RKO (cell line): ENCODE data around the gene KANK2.

ENCODE experiments used
- DNase-seq: peaks from one replicate; pipeline ENCODE4 v3.0.0-alpha.2; 2016; ENCODE audit warnings: low spot score

Gene KANK2

GRCh38 chr19:11225815-11226214 is 28.5 kb upstream of the KANK2 start:
- DNase-seq: no peak

DNA sequence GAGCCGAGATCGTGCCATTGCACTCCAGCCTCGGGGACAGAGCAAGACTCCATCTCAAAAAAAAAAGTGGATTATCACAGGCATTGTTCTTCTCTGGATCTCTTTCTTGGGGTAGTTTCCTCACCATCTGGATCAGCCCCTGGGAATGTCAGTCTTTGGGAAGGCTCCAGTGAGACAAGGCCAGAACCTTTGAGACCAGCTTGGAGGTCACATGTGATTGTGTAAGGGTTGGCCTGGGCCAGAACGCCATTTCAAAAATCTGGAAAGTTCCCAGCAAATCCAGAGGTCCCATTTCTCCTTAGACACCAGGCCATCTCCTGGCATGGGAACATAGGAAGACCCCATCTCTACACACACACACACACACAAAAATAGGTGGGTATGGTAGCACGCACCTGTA is 27.8 kb upstream of the KANK2 start:
- no peak for DNase-seq

DNA sequence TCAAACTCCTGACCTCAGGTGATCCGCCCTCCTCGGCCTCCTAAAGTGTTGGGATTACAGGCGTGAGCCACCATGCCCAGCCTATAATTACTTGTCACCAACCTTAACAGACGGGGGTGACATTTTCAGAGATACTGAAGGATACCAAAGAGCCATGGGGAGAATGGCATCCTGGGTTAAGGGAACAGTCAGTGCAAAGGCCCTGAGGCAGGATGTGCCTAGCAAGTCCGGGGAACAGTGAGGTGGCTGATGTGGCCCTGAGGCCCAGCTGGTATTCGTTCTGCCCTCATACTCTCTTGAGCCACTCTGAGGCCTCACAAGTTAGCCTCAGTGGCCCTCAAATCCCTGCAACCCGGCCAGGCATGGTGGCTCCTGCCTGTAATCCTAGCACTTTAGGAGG is 27.1 kb upstream of the KANK2 start:
- DNase-seq: no peak

DNA sequence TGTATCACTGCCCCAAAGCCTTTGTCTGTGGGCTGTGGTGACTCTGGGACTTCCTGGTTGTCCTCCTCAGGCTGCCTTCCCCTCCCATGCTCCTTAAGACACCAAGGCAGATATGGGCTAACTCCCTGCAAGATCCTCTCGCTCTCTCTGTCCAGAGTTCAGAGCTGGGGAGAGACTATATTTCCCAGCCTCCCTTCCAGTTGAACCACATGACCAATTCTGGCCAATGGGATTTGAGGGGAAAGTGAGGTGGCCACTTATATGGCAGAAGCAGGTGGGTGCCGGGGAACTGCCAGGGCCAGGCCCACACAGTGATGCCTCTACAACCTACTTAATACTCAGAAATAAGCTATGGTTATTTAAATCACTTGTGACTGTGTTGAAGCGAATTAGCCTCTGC is 25.9 kb upstream of the KANK2 start:
- DNase-seq: no peak

DNA sequence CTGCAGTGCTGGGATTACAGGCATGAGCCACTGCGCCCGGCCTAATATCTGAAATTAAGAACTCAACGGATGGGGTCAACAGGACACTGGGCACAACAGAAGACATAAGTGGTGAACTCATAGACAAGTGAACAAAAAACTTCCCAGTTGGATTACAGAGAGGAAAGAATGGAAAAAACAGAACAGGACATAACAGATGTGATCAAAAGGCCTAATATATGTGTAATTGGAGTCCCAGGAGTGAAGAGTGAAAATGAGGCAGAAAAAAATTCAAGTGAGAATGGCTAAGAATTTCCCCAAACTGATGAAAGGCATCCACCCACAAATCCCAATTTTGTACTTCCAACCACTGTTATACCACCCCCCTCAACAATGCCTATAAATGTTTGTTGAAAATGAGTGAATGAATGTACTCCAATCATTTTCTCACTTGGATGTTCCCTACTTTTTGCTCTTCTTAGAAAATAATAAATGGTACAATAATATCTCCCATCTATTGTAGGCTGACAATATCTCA is 23.8 kb upstream of the KANK2 start:
- DNase-seq: no peak

DNA sequence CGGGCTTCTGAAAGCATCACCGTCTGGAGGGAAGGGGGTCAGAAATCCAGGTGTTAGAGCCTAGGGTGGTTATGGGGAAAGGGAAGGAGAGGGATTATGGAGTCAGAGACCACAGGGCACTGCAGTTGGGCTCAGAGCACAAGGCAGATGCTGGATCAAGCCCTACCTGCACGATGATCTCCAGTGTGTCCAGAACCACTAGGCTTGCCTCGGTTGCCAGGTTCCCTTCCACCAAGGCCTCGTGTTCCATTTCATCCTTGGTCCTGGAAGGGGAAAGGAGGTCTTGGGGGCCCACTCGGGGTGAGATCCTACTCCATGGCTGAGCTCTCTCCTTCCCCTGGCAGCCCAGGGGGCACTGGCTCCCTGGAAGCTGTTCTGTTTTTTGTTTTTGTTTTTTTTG is 17.0 kb upstream of the KANK2 start:
- DNase-seq: no peak

- no peak for DNase-seq
Measured at GRCh38 chr19:11210656-11210928, 13.2 kb upstream of the KANK2 start.

GRCh38 chr19:11209839-11210655 is 12.7 kb upstream of the KANK2 start:
- DNase-seq: no peak

GRCh38 chr19:11208561-11209471 is 11.5 kb upstream of the KANK2 start:
- no peak for DNase-seq

DNA sequence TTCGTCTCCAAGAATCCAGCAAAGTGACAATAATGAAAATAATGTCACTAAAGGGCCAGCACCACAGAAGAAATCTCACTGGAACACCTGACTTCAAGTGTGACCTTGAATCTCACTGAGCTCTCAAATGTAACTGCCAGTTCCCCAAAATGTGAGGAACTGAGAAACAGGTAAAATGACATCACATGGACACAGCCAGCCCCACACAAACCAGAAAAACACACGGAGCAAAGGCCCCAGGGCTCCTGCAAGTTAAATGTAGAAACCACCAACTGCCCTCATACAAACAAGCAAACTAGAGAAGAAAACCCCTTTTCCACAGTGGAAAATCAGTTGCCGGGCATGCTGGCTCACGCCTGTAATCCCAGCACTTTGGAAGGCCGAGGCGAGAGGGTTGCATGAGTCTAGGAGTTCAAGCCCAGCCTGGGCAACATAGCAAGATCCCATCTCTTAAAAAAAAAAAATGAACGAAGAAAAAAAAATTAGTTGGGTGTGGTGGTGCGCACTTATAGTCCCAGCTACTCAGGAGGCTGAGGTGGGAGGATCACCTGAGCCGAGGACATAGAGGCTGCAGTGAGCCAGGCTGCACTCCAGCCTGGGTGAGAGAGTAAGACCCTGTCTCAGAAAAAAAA is 8.7 kb upstream of the KANK2 start:
- no peak for DNase-seq

- DNase-seq: no peak
Measured at GRCh38 chr19:11204943-11205349, 7.6 kb upstream of the KANK2 start.

DNA sequence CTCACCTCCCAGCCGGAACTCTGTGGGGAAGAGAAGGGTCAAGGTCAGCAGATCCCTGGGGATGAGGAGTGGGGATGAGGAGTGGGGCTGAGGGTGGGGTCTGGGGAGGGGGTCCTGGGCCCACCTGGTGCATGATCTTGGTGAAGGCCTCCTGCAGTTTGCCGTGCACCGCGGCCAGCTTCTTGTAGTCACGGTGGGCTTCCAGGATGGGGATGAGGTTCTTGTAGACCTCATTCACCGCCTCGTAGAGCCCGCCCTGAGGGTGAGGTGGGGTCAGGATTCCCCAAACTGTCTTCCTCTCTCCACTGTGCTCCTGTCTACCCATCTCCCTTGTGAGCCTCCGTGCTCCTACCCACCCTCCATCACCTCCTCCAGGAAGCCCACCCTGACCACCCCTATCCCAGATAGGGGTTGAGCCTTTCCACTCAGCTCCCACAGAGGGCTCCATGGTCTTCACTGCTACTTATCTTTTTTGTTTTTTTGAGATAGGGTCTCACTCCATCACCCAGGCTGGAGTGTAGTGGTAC is 6.8 kb upstream of the KANK2 start:
- DNase-seq: no peak

DNA sequence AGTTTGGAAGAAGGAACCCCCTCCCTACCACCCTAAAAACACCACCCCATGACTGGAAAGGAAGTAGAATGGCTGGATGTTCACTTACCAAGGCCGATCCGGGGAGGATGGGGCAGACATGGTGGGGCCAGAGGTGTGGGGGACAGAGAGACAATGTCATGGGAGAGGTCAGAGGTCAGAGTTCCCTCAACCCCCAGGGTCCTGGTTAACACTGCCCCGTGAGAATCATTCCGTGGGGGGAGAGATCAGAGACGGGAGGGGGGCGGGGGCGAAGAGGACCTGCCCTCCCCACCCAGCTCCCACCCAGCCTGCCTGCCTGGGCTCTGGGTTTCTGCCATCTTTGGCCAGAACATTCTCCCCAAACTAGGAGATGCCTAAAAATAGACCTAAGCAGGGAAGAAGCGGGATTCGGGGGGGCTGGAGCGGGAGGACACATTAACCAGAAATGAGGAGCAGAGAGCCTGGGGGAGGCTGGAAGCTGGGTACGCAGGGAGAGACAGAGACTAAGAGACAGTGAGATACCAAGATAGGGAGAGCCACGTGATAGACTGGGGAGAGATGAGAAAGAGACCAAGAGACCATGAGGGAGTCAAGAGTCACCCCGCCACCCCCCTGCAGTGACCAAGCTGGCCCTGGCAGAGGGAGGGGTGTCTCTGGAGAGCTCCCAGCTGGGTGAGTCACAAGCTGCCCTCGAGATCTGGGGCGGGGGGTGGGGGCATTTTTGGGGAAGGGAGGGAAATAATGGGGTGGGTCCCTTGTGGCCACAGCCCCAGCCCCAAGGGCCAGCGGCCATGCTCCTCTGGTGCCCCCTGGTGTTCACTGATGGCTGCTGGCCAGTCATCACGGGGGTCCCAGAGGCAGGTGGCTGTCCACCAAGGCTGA is 6.1 kb upstream of the KANK2 start:
- peak; percentile 47 for DNase-seq

DNA sequence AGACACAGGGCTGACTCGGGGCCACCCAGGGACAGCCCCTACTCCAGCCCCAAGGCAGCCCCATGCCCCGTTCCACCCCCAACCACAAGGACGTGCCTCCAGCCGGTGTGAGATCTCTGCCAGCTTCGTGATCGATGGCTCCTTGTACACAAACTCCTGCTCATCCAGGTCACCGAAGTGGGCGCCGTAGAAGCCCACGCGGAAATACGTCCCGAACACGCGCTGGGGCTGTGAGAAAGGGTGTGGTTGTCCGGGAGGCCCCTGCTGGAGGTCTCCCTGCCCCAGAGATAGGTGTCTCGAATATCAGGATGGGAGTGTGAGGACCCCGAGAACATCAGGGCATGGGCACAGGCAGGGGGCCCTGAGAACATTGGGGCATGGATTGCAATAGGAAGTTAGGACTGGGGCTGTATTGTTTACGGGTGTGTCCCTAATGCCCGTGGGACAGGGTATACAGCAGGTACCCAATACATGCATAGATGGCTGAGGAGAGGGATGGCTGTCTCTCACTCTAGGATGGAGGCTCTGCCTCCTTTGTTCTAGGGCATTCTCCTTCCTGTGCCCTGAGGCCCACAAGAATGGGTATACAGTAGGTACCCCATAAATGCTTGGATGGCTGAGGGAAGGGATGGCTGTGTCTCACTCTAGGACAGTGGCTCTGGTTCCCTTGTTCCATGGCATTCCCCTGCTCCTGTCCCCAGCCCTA is 5.3 kb upstream of the KANK2 start:
- no peak for DNase-seq

DNA sequence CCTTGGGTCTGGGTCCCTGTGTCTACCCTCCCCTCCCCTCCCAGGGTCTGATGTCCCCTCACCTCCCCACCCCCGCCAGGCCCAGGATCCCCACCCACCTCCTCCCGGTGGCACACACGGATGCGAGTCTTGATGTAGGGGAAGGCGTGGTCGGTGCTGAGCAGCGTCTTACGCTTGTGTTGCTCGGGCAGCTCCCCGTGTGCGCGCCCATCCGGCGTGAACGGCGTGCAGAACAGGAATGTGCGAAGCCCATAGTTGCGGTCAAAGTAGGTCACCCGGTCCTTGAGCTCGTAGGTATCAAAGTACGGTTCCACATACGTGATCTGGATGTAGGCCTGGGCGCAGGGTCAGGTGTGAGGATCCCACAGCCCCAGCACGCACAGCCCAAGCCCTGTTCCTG is 4.4 kb upstream of the KANK2 start:
- DNase-seq: no peak

DNA sequence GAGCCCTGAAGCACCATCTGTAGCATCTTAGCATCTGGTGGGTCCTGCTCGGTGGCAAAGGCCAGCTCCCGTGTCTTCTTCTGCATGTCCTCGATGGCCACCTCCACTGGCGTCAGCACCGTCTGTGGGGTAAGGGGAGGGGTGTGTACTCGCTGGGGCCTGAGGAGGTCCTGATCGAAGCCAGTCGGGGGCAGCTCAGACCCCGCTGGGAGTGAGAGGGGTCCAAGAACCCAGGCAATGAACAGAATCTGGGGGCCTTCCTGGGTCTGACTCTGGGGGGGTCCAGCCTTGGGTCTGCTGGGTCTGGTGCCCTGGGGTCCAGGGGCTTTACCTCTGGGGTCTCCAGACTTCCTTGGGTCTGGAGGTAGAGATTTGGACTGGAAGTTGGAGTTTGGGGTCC is 3.6 kb upstream of the KANK2 start:
- DNase-seq: no peak

GRCh38 chr19:11200015-11200574 is 2.8 kb upstream of the KANK2 start:
- no peak for DNase-seq

- DNase-seq: no peak
Measured at GRCh38 chr19:11199517-11199916, 2.2 kb upstream of the KANK2 start.

GRCh38 chr19:11198769-11199424 is 1.6 kb upstream of the KANK2 start:
- no peak for DNase-seq

DNA sequence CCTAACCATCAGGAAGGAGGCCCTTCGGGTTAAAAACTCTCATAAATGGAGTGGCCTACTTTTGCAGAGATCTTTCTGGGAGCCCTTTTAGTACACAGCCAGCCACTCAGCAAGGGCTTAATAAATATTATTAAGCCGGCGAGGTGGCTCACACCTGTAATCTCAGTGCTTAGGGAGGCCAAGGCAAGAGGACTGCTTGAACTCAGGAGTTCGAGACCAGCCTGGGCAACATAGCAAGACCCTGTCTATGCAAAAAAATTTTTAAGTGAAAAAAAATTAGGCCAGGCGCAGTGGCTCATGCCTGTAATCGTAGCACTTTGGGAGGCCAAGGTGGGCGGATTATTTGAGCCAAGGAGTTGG is 810 bp upstream of the KANK2 start:
- DNase-seq: no peak
